RWPE2 (cell line): ENCODE measurements around the gene PRDM12.

Source experiments
- ATAC-seq: fragments of 200-7000 bp; cut with Tn5 transposase; 3 replicates; pipeline ENCODE4 v1.9.1; 2021; ENCODE audit warnings: low read depth
- DNase-seq: peaks from one replicate; pipeline ENCODE4 v3.0.0-alpha.2; 2020; ENCODE audit warnings: low spot score
- H3K27ac ChIP-seq: fragments of 450-650 bp; 2 replicates; pipeline ENCODE4 v1.5.1; 2017; ENCODE audit warnings: mild to moderate bottlenecking; ENCODE audit not compliant: poor library complexity, severe bottlenecking
- H3K27me3 ChIP-seq: fragments of 250-450 bp; sonication (Bioruptor Pico); 2 replicates; pipeline ENCODE4 v1.5.1; 2021; ENCODE audit warnings: mild to moderate bottlenecking, moderate library complexity; ENCODE audit not compliant: insufficient read depth, poor library complexity, severe bottlenecking
- H3K36me3 ChIP-seq: fragments of 250-450 bp; sonication (Bioruptor Pico); 2 replicates; pipeline ENCODE4 v1.5.1; 2020; ENCODE audit warnings: low read depth, mild to moderate bottlenecking, moderate library complexity
- H3K4me1 ChIP-seq: fragments of 250-450 bp; sonication (Bioruptor Pico); 2 replicates; pipeline ENCODE4 v1.5.1; 2021; ENCODE audit warnings: mild to moderate bottlenecking, moderate library complexity; ENCODE audit not compliant: insufficient read depth, poor library complexity, severe bottlenecking
- H3K4me3 ChIP-seq: fragments of 250-450 bp; sonication (Bioruptor Pico); 2 replicates; pipeline ENCODE4 v1.5.1; 2021; ENCODE audit warnings: mild to moderate bottlenecking, moderate library complexity; ENCODE audit not compliant: severe bottlenecking
- H3K9me3 ChIP-seq: fragments of 250-450 bp; sonication (Bioruptor Pico); 2 replicates; pipeline ENCODE4 v1.5.1; 2021; ENCODE audit warnings: mild to moderate bottlenecking, moderate library complexity; ENCODE audit not compliant: severe bottlenecking
- CTCF ChIP-seq: fragments of 450-650 bp; IDR thresholded peaks from one replicate; pipeline ENCODE4 v1.5.1; 2017; ENCODE audit warnings: mild to moderate bottlenecking, moderate library complexity; ENCODE audit not compliant: poor library complexity, severe bottlenecking

The PRDM12 gene

GRCh38 chr9:130693101-130693425 lies 28.7 kb downstream of the PRDM12 start:
- peak overlapping the region; percentile 68 for H3K4me3 ChIP-seq
- DNase-seq (no peak), ATAC-seq (no peak)
- H3K9me3 ChIP-seq: no peaks in the 10 kb centered on the region
- TF ChIP-seq CTCF: no peak
- peaks cover 37% of the 10 kb centered on the region for H3K36me3 ChIP-seq
- no peak overlapping the region for H3K27ac ChIP-seq
- no peaks in the 10 kb centered on the region for H3K27me3 ChIP-seq
- peaks cover 6% of the 10 kb centered on the region for H3K4me1 ChIP-seq

GRCh38 chr9:130693426-130694191 lies 29.2 kb downstream of the PRDM12 start, which contains the start of gene EXOSC2:
EXOSC2 (plus strand) TSS chr9:130693780; CDS start chr9:130693792, 12 bp downstream.
- H3K9me3 ChIP-seq: no peaks in the 10 kb centered on the region
- TF ChIP-seq CTCF: no peak
- no peaks in the 10 kb centered on the region for H3K27me3 ChIP-seq
- DNase-seq: peak; percentile 97
- H3K4me3 ChIP-seq: peak within 1 kb of the TSS; percentile 68
- H3K27ac ChIP-seq: peak within 1 kb of the TSS; percentile 44
- peaks cover 43% of the 10 kb centered on the region for H3K36me3 ChIP-seq
- H3K4me1 ChIP-seq: peaks cover 6% of the 10 kb centered on the region
- ATAC-seq: peak; percentile 88

GRCh38 chr9:130694205-130694604 lies 29.8 kb downstream of the PRDM12 start:
- ATAC-seq (no peak), DNase-seq (no peak)
- peaks cover 47% of the 10 kb centered on the region for H3K36me3 ChIP-seq
- no peaks in the 10 kb centered on the region for H3K9me3 ChIP-seq
- no peak for TF ChIP-seq CTCF
- H3K27me3 ChIP-seq: no peaks in the 10 kb centered on the region
- H3K4me1 ChIP-seq: peaks cover 6% of the 10 kb centered on the region
- peak overlapping the region; percentile 68 for H3K4me3 ChIP-seq
- peak overlapping the region; percentile 44 for H3K27ac ChIP-seq

- Histone ChIP-seq H3K4me3 (no peak overlapping the region), H3K27ac (no peak overlapping the region), H3K36me3 (peaks cover 67% of the 10 kb centered on the region), H3K4me1 (peaks cover 6% of the 10 kb centered on the region), H3K9me3 (no peaks in the 10 kb centered on the region), H3K27me3 (no peaks in the 10 kb centered on the region)
- TF ChIP-seq CTCF: no peak
- no peak for DNase-seq
- no peak for ATAC-seq
These were observed 31.8 kb downstream of the PRDM12 start for GRCh38 chr9:130696139-130696650.

GRCh38 chr9:130696996-130697395 lies 32.6 kb downstream of the PRDM12 start:
- no peak for TF ChIP-seq CTCF
- H3K36me3 ChIP-seq: peaks cover 75% of the 10 kb centered on the region
- peaks cover 6% of the 10 kb centered on the region for H3K4me1 ChIP-seq
- no peaks in the 10 kb centered on the region for H3K9me3 ChIP-seq
- H3K4me3 ChIP-seq: no peak overlapping the region
- no peak overlapping the region for H3K27ac ChIP-seq
- no peak for ATAC-seq
- no peaks in the 10 kb centered on the region for H3K27me3 ChIP-seq
- no peak for DNase-seq
